Occipital lobe (tissue), 2 donors: Measurements from ENCODE around the gene ZNF32. TPM values are rescaled to one million over a fixed set of nuclear protein-coding genes. Genes with fewer than 3 reads are reported as not detected.
A peak's percentile ranks its signal among the peaks of the same experiment; 100 is the strongest.

Experiments
- DNase-seq: peaks from one replicate; lab custom pipeline; 2025; lab: John Stamatoyannopoulos, UW
- total RNA-seq: library from RNA; depleted of rRNA; stranded (reverse); fragments of >200 nt; gene quantifications from one replicate; pipeline ENCODE4 v1.2.3, GENCODE V29; 2014

Gene ZNF32
- 57.6 TPM for total RNA-seq

GRCh38 chr10:43648398-43649184, at the start of gene ZNF32:
Gene ZNF32 (minus strand): TSS chr10:43648881. CDS start chr10:43646133, 2,748 bp downstream.
- peak; percentile 80 for DNase-seq

DNA sequence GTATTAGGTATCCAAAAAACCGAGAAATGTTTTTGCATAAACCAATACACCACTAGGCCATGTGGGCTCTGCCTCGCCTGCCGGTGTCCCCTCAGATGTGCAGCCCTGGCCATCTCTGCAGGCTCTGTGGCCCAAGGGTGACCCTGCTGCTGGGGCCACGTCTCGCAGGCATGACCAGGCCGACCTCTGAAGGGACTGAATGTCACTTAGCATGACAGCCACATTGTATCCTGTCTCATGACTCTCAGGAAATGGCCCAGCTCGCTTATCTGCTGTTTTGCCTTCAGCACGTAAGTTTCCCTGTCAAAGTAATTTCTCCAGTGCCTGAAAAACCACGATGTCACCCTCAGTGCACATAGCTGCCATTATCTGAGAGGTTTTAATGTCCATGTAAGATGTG, 49.5 kb upstream of the ZNF32 start:
- DNase-seq, result no peak

DNA sequence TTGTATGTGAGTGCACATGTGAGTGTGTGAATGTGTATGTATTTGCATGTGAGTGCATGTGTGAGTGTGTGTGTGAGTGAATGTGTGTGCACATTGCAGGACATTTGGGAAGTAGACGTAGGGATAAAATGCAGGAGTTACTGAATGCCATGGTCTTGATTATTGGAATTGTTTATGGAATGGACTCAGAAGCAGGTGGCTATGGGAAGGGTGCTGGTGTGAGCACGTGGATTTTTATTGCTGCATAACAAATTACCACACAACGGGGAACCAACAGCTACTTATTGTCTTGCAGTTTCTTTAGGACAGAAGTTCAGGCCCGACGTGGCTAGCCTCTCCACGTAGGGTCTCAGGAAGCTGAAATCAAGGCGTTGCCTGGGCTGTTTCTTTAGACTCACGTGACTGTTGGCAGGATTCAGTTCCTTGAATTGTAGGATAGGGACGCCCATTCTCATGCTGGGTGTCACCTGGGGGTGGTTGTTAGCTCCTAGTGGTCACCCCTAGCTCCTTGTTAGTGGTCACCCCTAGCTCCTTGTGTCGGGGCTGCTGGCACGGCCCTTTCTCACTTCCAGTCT, 48.3 kb upstream of the ZNF32 start:
- no peak for DNase-seq

- no peak for DNase-seq
Observed at GRCh38 chr10:43695730-43696129, 47.0 kb upstream of the ZNF32 start.

DNA sequence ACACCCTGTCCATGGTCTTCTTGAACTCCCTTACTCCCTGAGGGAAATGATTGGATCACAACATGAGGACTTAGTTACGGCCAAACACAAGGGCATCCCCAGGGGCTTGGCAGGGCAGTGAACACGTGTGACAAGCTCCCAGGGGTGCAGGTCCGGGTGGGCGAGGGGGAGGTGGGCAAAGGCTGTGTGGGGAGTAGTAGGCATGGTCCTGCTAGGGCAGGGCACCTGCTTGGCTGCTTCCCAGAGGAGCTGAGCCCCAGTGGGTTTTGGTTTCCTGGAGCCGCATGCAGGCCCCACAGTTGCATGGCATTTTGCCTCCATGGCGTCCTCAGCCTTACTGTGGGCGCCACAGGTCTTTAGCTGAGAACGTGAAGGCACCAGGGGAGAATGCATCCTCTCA, 46.6 kb upstream of the ZNF32 start:
- DNase-seq, result no peak

DNA sequence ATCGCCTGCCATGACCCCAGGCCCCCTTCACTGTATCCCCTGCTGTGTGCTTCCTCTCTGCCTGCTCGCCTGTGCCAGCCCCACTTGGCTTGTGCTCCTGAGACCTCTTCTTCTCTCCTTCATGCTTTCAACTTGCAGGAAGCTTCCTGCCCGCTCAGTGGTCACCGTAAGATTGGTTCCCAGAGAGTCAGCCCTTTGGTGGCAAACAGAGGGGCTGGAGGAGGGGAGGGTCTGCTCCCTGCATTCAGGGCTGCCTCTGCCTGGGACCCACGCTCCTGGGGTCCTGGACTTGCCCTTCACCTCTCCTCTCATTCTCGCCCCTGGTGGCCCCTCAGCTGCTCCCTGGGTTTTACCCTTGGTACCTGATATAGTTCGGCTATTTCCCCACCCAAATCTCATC, 45.8 kb upstream of the ZNF32 start:
- DNase-seq, result no peak

DNA sequence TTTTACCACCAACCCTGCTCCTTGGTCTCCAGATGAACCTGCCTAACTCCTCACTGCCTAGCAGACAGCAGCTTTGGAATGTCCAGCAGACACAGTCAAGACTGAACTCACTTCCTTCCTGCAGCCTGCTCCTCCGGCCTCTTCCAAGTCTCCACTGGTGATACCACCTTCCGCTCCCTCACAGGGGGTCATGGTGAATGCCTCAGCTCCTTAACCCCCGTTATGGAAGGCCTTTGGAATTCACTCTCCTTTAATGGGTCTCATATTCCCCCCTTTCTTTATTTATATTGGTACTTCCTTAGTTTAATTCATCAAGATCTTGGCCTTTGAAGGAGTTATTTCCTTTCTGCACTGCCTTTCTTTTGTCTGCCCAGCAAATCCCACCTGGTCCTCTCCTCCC, 44.9 kb upstream of the ZNF32 start:
- no peak for DNase-seq

DNA sequence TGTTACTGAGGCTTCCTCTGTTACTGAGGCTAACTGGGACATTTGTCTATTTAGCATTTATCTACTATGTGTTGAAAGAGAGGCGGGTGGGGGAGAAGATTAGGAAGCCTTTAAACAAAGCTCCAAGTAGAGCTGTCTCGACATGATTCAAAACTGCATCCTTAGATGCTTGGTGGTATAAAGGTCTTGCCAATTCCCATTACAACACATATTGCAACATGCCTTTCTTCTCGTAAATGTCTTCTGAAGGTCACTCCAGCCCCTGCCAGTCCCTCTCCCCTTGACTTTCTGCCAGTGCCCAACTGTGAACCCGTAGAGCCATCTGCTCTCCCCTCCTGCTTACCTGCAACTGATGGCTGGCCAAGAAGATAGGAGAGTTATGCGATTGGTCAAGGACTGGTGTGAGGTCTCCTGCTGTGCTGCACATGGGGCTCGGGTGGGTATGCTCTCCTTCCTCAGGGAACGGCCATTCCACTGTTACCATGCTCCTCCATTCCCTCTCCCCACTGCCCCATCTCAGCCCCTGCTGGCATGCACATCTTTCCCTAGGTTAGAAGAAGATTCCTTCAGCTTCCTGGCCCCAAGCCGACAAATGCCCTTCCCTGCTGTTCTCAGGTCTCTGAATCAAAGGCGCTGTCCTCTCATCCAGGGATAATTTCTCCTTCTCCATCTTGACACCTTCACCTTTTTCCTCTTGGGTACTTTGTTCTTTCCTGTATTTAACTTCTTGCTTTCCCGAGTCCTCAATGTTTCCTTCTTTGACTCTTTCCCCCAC, 43.6 kb upstream of the ZNF32 start:
- no peak for DNase-seq

DNA sequence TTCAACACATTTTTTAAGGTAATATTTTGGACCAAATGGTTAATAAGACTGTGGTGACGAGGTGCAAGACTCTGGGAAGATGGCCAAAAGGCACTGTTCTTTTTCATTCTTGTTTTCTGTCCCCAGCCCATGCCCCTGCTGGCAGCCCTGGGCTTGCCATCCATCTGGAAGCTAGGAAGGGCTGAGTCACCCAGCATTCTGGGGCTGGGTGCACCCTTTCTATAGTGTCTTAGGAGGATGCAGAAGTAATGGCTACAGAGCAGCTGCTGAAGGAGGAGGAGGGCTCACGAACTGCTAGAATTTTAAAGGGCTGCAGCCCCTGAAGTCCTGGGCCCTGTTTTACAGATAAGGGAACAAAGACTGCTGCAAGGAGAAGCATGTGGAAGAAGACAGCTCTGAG, 42.8 kb upstream of the ZNF32 start:
- no peak for DNase-seq

GRCh38 chr10:43689955-43690771, 41.5 kb upstream of the ZNF32 start:
- peak; percentile 67 for DNase-seq

GRCh38 chr10:43689618-43689954, 40.9 kb upstream of the ZNF32 start:
- DNase-seq, result no peak

DNA sequence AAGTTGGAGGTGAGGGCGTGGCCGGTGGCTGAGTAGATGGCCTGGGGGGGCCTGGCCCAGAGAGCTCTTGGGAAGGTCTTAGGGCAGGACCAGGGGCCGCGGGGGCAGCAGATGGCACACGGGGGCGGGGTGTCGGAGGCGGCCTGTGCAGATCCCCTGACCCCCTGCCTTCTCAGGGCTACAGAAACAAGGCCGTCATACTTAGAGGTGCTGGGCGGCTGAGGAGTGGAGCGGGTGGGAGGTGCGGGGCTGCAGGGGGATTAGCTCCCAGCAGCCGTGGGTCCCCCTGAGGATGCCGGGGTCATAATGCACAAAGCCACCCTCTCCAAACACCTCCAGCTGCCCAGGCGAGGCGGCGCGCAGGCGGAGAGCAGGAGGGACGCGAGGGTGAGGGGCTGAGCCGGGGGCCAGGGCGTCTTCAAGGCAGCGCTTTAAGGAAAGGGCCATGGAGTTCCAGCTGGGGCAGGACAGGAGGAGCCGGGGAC, 40.4 kb upstream of the ZNF32 start:
- no peak for DNase-seq

DNA sequence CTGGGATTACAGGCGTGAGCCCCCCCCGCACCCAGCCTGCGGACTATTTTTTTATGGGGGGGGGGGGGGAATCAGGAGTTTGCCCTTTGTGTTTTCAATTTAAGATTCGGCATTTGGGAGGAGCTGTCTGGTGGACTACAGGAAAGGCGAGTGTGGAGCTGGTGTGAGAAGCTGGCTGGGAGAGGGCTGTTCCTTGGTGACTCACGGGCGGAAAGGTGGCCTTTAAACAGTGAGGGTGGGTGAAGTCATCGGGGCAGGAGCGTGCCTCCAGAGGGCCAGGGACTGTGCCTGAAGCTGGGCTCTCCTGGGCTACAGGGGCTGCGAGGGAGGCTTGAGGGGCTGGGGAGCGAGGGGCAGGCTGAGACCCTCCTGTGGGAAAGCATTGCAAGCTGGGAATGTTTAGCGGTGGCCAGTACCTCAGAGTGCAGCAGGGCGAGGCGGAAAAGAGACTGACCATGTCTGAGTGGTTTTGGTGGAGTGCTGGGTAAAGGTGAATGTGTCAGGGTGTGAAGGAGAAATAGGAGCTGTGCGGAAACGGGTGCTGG, 39.7 kb upstream of the ZNF32 start:
- DNase-seq, result no peak

- DNase-seq, result no peak
Observed at GRCh38 chr10:43687373-43687772, 38.7 kb upstream of the ZNF32 start.

DNA sequence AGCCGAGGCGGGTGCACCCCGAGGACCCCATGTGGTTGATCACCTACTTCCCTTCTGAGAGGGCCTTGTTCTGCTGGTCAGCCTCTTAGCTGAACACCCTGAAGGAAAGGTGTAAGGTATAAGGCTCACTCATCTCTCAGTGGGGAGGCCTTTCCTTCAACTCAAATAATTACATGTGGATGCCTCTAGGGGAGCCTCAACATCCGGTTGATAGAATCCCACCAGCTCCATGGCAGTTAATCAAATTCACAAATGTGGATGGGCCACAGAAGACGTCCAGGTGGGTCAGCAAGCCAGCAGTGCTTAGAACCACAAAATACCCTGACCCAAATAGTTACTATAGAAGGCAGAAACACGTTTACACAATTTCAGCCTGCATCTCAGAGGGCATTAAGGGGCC, 37.7 kb upstream of the ZNF32 start:
- DNase-seq, result no peak

DNA sequence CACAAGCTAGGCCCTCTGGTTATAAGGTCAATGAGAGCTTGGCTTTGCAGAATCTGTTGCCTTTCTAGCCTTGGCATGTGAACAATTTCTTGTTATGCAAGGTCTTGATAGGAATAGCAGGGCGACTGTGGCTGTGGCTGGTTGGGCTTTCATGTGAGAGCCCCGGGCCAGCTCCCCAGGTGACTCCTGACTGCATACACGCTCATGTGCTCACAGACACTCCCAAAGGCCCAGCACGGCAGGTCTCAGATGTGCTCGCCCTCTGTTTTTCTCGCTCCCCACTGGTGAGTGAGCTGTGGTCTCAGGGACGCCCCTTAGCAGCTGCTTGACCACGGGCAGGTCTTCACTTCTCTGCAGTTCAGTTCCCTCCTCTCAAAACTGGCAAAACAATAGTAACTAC, 37.1 kb upstream of the ZNF32 start:
- no peak for DNase-seq

DNA sequence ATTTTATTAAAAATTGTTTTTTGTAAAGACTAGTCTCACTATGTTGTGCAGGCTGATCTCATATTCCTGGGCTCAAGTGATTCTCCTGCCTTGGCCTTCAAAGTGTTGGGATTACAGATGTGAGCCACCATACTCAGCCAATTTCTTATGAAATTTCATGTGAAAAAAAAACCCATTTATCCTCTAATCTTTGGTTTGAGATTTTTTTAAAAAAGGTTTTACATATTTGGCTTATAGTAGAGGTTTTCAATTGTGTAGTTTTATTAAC, 35.5 kb upstream of the ZNF32 start:
- DNase-seq, result no peak

DNA sequence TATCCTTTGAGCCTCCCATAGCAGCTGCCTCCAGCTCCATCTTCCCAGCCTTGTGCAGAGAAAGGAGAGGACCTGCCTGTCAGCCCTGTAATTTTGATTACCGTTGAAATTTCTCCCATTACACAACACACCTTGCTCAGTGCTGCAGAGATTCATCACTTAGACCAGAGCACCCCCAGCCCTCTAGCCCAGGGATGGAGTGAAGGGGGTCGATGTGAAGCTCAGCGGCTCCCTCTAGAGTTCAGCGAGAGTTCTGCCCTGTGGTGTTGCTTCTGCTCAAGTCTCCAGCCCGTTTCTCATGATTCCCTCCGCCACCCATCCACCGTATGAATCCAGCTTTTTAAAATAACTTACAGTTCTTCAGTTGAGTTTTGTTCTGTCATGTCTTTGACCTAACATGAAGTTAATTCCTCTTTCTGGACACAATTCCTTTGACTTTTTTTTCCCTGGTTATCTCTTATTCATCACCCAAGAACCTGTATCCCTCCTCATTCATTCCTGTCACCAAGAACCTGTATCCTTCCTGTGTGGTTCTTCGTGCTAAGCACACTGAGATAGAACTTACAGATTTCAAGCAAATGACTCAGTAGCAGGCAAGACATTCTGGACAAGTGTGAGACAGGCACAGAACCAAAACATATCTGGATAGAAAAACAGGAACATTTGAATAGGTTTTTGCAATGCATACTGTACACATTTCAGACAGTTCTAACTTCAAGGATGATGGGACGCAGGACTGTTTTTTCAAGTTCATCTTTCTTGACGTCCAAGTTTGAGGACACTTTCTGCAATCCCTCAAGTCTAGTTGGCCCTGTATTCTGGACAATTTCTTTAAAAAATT, 35.0 kb upstream of the ZNF32 start:
- DNase-seq, result no peak

DNA sequence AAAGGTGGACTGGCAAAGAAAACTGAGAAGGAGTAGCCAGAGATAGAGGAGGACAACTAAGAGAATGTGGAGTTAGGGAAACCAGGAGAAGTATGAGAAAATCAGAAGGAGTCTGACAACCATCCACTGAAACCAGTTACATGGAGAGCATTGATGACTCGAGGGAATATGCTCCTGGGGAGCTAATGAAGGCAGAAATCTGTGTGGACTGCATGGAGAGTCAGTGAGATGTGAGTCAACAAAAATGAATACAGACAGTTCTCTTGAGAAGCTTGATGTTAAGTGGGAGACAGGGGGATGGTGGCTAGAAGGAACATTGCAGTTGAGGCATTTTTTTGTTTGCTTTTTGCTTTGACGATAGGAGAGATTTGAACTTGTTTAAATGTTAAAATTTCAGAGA, 34.3 kb upstream of the ZNF32 start:
- DNase-seq, result no peak

GRCh38 chr10:43681721-43682120, 33.0 kb upstream of the ZNF32 start:
- no peak for DNase-seq

DNA sequence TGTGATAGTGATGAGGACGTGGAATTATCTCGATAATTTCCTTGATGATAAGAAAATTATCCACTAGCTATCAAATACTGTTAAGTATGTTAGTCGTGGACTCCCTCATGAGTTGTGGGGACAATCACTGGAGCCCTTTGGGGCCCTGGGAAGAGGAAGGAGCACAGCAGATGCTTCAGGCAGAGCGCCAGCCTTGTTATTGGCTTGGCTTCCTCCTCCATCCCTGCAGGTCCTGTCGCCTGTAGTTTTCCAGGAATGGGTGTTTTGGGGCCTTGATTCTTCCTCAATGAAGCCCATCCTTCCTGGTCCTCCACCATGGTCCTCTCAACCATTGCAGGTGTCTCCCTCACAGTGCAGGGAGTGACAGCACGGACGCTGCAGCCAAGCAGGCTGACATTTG, 32.5 kb upstream of the ZNF32 start:
- no peak for DNase-seq
